ENCODE measurements around the gene BRSK2. TPM values are rescaled to one million over a fixed set of nuclear protein-coding genes. Genes with fewer than 3 reads are reported as not detected.

Gene BRSK2
- total and polyA plus RNA-seq, 2 donors = 0.14 to 1.1 TPM

DNA sequence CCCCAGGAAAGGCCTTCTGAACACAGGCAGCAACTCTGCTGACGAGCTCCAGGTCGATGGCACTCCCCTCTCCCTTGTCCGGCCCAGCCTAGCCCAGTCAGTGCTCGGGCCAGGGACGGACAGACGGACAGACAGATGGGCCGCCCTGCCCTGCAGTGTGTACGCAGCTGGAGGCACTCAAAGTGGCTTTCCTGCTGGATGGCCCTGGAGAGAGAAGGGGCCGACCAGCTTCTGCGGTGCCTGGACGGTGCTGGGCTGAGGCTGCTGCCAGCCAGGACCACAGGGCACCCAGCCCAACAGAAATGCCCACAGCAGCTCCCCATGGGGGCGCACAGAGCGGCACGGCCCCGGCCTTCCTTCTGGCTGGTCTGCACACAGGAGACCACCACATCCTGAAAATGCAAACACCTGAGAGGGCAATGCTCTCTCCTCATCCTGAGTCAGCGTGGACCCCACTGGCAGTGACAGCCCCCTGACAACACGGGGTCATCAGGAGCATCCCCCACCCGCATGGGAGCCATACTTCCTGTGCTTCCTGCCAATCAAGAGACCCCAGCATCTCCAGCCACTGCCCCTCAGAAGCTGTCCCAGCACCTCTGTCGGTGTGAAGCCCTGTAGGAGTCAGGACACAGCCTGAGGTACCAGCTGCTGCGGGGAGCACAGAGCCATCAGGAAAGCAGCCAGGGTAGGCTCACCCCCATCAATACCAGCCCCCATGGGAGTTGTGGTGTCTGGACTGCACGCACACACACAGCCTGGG, 97.5 kb downstream of the BRSK2 start:
- Histone ChIP-seq H3K36me3 (ENCODE audit: control insufficient read depth in 2 of 2, insufficient read depth in 2 of 2, low read length in 1 of 2) (peaks cover 0 to 2% of the 10 kb centered on the region in 2 donors), H3K9me3 (ENCODE audit: control insufficient read depth in 2 of 2, insufficient read depth in 1 of 2, low read length in 1 of 2) (no peaks in the 10 kb centered on the region), H3K27ac (ENCODE audit: low read depth in 1 of 2, low read length in 1 of 2) (no peak overlapping the region), H3K4me1 (ENCODE audit: control insufficient read depth in 2 of 2, insufficient read depth in 2 of 2, low read length in 2 of 2) (peaks cover 0 to 7% of the 10 kb centered on the region in 2 donors), H3K27me3 (ENCODE audit: control insufficient read depth in 2 of 2, insufficient read depth in 1 of 2, low read length in 1 of 2) (no peaks in the 10 kb centered on the region), H3K4me3 (ENCODE audit: low read length in 2 of 2) (no peak overlapping the region)
- WGBS = 96% methylated on average over 21 of the region's 21 CpGs
- no peak for DNase-seq (ENCODE audit: low read depth in 6 of 9, low spot score in 9 of 9)

DNA sequence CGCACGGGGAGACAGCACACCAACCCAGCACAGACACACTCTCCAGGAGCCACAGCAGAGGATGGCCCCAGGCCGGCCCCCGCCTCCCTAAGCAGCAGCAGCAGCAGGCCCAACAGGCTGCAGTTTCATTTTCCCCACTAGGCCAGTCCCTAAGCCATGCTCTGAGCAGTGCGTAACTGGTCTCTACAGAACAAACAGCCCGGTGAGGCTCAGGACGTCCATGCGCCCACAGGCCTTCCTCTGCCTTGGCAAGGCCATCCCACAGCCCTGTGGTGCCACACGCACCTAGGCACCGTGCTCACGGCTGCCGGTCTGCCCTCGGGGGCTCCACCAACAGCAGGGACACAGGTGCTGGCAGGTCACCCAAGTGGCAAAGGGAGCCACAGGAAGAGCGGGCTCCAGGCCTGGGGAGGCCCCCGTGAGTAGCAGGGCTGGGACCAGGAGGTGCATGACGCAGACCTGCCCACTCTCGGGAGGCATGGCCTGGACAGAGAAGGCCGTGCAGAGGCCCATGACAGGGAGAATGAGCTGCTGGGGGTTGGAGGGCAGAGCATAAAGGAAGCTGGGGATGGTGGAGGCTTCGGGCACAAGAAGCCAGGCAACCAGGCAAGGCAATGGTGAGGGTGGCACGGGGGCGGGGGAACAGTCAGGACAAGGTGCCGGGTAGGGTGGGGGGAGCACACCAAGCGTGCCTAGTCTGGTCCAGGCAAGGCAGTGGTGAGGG, 98.3 kb downstream of the BRSK2 start:
- Histone ChIP-seq H3K36me3 (ENCODE audit: control insufficient read depth in 2 of 2, insufficient read depth in 2 of 2, low read length in 1 of 2) (no peaks in the 10 kb centered on the region), H3K4me3 (ENCODE audit: low read length in 2 of 2) (no peak overlapping the region), H3K27me3 (ENCODE audit: control insufficient read depth in 2 of 2, insufficient read depth in 1 of 2, low read length in 1 of 2) (no peaks in the 10 kb centered on the region), H3K27ac (ENCODE audit: low read depth in 1 of 2, low read length in 1 of 2) (no peak overlapping the region), H3K9me3 (ENCODE audit: control insufficient read depth in 2 of 2, insufficient read depth in 1 of 2, low read length in 1 of 2) (no peaks in the 10 kb centered on the region), H3K4me1 (ENCODE audit: control insufficient read depth in 2 of 2, insufficient read depth in 2 of 2, low read length in 2 of 2) (peaks cover 0 to 7% of the 10 kb centered on the region in 2 donors)
- WGBS = 96% methylated on average over 23 of the region's 23 CpGs
- DNase-seq (ENCODE audit: low read depth in 6 of 9, low spot score in 9 of 9) = no peak

DNA sequence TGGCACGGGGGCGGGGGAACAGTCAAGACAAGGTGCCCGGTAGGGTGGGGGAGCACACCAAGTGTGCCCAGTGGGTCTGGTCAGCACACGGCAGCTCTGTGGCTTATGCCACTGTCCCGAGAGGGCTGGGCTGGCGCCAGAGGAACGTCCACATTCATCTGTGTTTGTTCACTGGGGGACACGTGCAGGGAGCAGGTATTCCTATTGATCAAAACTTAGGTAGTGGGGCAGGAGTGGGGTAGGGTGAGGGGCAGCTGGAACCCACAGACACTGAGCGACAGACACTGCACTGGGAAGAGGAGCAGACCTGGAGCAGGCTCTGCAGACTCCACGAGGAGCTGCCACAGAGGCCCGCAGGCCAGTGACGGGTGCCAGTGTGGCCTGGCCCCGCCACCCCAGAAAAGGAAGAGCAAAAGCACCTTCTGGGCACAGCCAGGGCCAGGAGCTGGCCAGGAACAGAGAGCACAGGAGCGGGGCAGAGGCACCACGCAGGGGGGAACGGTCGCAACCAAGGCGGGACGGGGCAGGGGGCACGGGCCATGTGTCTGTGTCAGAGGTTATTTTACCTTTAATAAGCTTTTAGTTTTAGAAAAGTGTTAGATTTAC, 98.9 kb downstream of the BRSK2 start:
- no peaks in the 10 kb centered on the region for H3K27me3 ChIP-seq (ENCODE audit: control insufficient read depth in 2 of 2, insufficient read depth in 1 of 2, low read length in 1 of 2)
- no peaks in the 10 kb centered on the region for H3K36me3 ChIP-seq (ENCODE audit: control insufficient read depth in 2 of 2, insufficient read depth in 2 of 2, low read length in 1 of 2)
- H3K9me3 ChIP-seq (ENCODE audit: control insufficient read depth in 2 of 2, insufficient read depth in 1 of 2, low read length in 1 of 2) = no peaks in the 10 kb centered on the region
- no peak for DNase-seq (ENCODE audit: low read depth in 6 of 9, low spot score in 9 of 9)
- WGBS = 98% methylated on average over 20 of the region's 20 CpGs
- H3K4me1 ChIP-seq (ENCODE audit: control insufficient read depth in 2 of 2, insufficient read depth in 2 of 2, low read length in 2 of 2) = peaks cover 0 to 7% of the 10 kb centered on the region in 2 donors
- H3K4me3 ChIP-seq (ENCODE audit: low read length in 2 of 2) = no peak overlapping the region
- no peak overlapping the region for H3K27ac ChIP-seq (ENCODE audit: low read depth in 1 of 2, low read length in 1 of 2)

DNA sequence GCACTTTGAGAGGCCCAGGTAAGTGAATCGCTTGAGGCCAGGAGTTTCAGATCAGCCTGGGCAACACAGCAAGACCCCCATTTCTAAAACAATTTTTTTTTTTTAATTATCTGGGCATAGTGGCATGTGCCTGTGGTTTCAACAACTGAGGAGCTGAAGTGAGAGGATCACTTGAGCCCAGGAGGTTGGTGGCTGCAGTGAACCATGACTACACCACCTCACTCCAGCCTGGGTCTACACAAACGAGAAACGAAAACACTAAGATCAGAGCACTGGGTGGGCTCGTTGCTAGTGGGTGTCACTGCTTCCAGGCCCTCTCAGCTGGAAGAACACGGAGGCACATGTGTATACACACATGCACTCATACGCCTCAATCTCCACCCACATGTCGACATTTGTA, 100.9 kb downstream of the BRSK2 start:
- peaks cover 0 to 7% of the 10 kb centered on the region in 2 donors for H3K4me1 ChIP-seq (ENCODE audit: control insufficient read depth in 2 of 2, insufficient read depth in 2 of 2, low read length in 2 of 2)
- DNase-seq (ENCODE audit: low read depth in 6 of 9, low spot score in 9 of 9) = no peak
- WGBS = 84% methylated on average over 7 of the region's 7 CpGs
- H3K27me3 ChIP-seq (ENCODE audit: control insufficient read depth in 2 of 2, insufficient read depth in 1 of 2, low read length in 1 of 2) = no peaks in the 10 kb centered on the region
- no peak overlapping the region for H3K4me3 ChIP-seq (ENCODE audit: low read length in 2 of 2)
- no peak overlapping the region for H3K27ac ChIP-seq (ENCODE audit: low read depth in 1 of 2, low read length in 1 of 2)
- no peaks in the 10 kb centered on the region for H3K9me3 ChIP-seq (ENCODE audit: control insufficient read depth in 2 of 2, insufficient read depth in 1 of 2, low read length in 1 of 2)
- H3K36me3 ChIP-seq (ENCODE audit: control insufficient read depth in 2 of 2, insufficient read depth in 2 of 2, low read length in 1 of 2) = no peaks in the 10 kb centered on the region

DNA sequence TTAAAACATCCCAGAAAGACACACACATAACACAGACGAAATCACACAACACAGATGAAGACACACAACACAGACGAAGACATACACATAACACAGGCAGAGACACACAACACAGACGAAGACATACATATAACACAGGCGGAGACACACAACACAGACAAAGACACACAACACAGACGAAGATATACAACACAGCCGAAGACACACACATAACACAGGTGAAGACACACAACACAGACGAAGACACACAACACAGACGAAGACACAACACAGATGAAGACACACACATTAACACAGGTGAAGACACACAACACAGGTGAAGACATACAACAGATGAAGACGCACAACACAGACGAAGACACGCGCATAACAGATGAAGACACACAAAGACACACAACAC, 101.6 kb downstream of the BRSK2 start:
- 98% methylated on average over 12 of the region's 12 CpGs for WGBS
- Histone ChIP-seq H3K27me3 (ENCODE audit: control insufficient read depth in 2 of 2, insufficient read depth in 1 of 2, low read length in 1 of 2) (no peaks in the 10 kb centered on the region), H3K27ac (ENCODE audit: low read depth in 1 of 2, low read length in 1 of 2) (no peak overlapping the region), H3K36me3 (ENCODE audit: control insufficient read depth in 2 of 2, insufficient read depth in 2 of 2, low read length in 1 of 2) (no peaks in the 10 kb centered on the region), H3K9me3 (ENCODE audit: control insufficient read depth in 2 of 2, insufficient read depth in 1 of 2, low read length in 1 of 2) (no peaks in the 10 kb centered on the region), H3K4me1 (ENCODE audit: control insufficient read depth in 2 of 2, insufficient read depth in 2 of 2, low read length in 2 of 2) (peaks cover 0 to 4% of the 10 kb centered on the region in 2 donors), H3K4me3 (ENCODE audit: low read length in 2 of 2) (no peak overlapping the region)
- DNase-seq (ENCODE audit: low read depth in 6 of 9, low spot score in 9 of 9) = no peak

DNA sequence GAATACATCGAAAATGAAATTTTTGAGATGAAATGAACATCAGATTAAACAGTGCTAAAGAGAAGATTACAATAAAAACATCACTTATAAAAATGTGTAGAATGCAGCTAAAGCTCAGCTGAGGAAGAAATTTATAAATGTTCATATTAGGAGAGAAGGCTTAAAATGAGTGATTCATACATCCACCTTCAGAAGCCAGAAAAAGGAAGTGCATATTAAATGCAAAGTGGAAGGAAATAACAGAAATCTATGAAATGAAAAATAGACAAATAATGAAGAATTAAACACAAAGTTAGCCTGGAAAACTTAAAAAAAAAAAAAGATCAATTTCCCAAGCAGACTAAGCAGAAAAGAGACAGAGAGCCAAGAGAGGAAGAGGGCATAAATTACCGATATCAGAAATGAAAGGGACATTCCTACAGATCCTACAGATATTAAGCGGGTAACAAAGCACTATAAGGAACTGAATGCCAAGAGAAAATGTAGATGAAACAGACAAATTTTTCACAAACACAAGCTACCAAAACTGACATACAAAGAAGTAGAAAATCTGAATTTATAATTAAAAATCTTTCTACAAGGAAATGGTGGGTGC, 104.0 kb downstream of the BRSK2 start:
- no peaks in the 10 kb centered on the region for H3K4me1 ChIP-seq (ENCODE audit: control insufficient read depth in 2 of 2, insufficient read depth in 2 of 2, low read length in 2 of 2)
- 99% methylated on average over 3 of the region's 3 CpGs for whole genome bisulfite sequencing
- no peak for DNase-seq (ENCODE audit: low read depth in 6 of 9, low spot score in 9 of 9)

DNA sequence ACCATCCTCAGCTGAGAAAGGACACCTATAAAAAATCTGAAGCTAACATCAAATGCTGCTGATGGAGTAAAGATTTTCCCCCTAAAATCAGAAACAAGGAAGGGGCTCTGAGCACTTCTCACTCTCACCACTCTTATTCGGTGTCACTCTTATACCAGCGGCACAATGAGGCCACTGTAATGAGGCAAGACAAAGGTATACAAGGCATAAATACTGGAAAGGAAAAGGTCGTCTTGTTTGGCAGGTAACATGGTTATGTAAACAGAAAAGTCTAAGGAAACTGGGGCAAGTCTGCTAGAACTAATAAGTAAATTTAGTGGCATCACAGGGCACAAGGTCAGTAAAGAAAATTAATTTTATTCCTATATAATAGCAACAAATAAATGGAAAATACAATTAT, 104.9 kb downstream of the BRSK2 start:
- H3K4me3 ChIP-seq (ENCODE audit: low read length in 2 of 2) = no peak overlapping the region
- H3K4me1 ChIP-seq (ENCODE audit: control insufficient read depth in 2 of 2, insufficient read depth in 2 of 2, low read length in 2 of 2) = no peaks in the 10 kb centered on the region
- no peak overlapping the region for H3K27ac ChIP-seq (ENCODE audit: low read depth in 1 of 2, low read length in 1 of 2)
- 95% methylated on average over 3 of the region's 3 CpGs for WGBS
- peaks cover 0 to 6% of the 10 kb centered on the region in 2 donors for H3K36me3 ChIP-seq (ENCODE audit: control insufficient read depth in 2 of 2, insufficient read depth in 2 of 2, low read length in 1 of 2)
- H3K9me3 ChIP-seq (ENCODE audit: control insufficient read depth in 2 of 2, insufficient read depth in 1 of 2, low read length in 1 of 2) = peaks cover 0 to 3% of the 10 kb centered on the region in 2 donors
- H3K27me3 ChIP-seq (ENCODE audit: control insufficient read depth in 2 of 2, insufficient read depth in 1 of 2, low read length in 1 of 2) = no peaks in the 10 kb centered on the region
- DNase-seq (ENCODE audit: low read depth in 6 of 9, low spot score in 9 of 9) = no peak

More for the DNA sequence above, 104.0 kb downstream of the BRSK2 start:
- H3K27ac ChIP-seq (ENCODE audit: low read depth in 1 of 2, low read length in 1 of 2) = no peak overlapping the region
- H3K36me3 ChIP-seq (ENCODE audit: control insufficient read depth in 2 of 2, insufficient read depth in 2 of 2, low read length in 1 of 2) = peaks cover 0 to 3% of the 10 kb centered on the region in 2 donors
- no peak overlapping the region for H3K4me3 ChIP-seq (ENCODE audit: low read length in 2 of 2)
- no peaks in the 10 kb centered on the region for H3K27me3 ChIP-seq (ENCODE audit: control insufficient read depth in 2 of 2, insufficient read depth in 1 of 2, low read length in 1 of 2)
- H3K9me3 ChIP-seq (ENCODE audit: control insufficient read depth in 2 of 2, insufficient read depth in 1 of 2, low read length in 1 of 2) = no peaks in the 10 kb centered on the region

DNA sequence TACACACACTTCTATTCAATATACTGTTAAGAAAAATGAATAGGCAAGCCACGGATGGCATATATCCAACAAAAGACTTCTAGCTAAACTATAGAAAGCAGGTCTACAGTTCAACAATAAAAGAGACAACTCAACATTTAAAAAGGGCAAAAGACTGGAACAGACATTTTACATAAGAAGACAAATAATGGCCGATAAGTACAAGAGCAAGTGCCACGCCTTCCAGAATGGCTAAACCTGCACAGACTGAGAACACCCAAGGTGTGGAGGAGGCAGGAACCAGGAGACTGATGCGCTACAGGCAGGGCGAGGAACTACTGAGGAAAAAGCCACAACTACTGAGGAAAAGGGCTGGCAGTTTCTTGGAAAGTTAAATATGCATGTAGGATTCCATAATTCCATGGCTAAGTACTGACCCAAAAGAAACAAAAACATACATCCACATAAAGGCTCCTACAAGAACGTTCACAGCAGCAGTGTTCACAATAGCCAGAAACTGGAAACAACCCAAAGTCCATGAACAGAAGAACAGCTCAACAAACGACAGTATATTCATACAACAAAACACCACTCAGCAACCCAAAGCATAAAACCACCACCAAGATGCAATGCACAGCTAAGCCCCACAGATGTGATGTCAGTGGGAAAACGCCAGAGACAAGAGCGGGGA, 106.5 kb downstream of the BRSK2 start:
- 96% methylated on average over 9 of the region's 9 CpGs for WGBS
- Histone ChIP-seq H3K36me3 (ENCODE audit: control insufficient read depth in 2 of 2, insufficient read depth in 2 of 2, low read length in 1 of 2) (peaks cover 0 to 18% of the 10 kb centered on the region in 2 donors), H3K9me3 (ENCODE audit: control insufficient read depth in 2 of 2, insufficient read depth in 1 of 2, low read length in 1 of 2) (peaks cover 0 to 4% of the 10 kb centered on the region in 2 donors), H3K4me1 (ENCODE audit: control insufficient read depth in 2 of 2, insufficient read depth in 2 of 2, low read length in 2 of 2) (no peaks in the 10 kb centered on the region), H3K27ac (ENCODE audit: low read depth in 1 of 2, low read length in 1 of 2) (no peak overlapping the region), H3K4me3 (ENCODE audit: low read length in 2 of 2) (no peak overlapping the region), H3K27me3 (ENCODE audit: control insufficient read depth in 2 of 2, insufficient read depth in 1 of 2, low read length in 1 of 2) (no peaks in the 10 kb centered on the region)
- DNase-seq (ENCODE audit: low read depth in 6 of 9, low spot score in 9 of 9) = no peak
